NCI-H1436 treated with DMSO at 0.1 percent for 48 hours (cell line): Measurements from ENCODE around the gene APOM.
A peak's percentile ranks its signal among the peaks of the same experiment; 100 is the strongest.

ENCODE experiments used
- DNase-seq: peaks from one replicate; lab custom pipeline; 2025; lab: John Stamatoyannopoulos, UW

APOM gene

DNA sequence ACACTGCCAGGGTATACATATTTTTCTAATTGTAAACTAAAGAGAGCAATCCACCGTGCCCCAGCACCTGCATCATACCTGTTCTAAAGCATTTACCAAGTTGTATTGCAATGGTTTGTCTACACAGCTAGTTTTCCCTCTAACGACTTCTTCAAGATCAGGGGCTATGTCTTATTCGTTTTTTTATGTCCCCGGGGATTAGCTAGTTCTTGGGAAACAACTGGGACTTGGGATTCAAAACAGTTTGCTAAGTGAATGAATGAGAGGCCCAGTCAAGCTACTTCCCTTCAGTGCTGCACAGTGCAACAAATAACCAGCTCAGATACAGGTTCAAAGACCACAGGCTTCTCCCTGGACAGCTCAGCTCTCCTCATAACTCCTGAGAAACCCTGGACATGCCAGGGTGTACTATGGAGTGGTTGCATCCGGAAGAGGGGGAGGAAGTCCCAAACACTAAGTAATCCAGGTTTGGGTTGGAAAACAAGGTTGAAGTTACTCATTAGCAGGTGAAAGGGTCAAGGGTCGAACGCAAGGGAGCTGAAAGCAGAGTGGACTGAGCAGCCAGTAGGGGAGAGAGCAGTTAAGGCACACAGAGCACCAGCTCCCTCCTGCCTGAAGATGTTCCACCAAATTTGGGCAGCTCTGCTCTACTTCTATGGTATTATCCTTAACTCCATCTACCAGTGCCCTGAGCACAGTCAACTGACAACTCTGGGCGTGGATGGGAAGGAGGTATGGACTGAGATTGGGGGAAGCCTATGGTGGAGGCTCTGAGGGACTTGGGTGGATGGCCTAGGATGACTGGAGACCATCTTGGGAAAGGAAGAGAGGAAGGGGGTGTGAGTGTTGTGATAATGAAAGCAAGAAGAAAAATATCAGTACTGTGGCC is at the start of gene APOM:
Gene APOM, plus strand, starts transcription at position 546 of the 889 bp plus-strand sequence. Its CDS starts 73 bp downstream, at position 619.
- DNase-seq: no peak

- DNase-seq: no peak
Measured at GRCh38 chr6:31607317-31607716, 48.4 kb upstream of the APOM start.

- DNase-seq: no peak
Measured at GRCh38 chr6:31609519-31610406, 45.9 kb upstream of the APOM start.

DNA sequence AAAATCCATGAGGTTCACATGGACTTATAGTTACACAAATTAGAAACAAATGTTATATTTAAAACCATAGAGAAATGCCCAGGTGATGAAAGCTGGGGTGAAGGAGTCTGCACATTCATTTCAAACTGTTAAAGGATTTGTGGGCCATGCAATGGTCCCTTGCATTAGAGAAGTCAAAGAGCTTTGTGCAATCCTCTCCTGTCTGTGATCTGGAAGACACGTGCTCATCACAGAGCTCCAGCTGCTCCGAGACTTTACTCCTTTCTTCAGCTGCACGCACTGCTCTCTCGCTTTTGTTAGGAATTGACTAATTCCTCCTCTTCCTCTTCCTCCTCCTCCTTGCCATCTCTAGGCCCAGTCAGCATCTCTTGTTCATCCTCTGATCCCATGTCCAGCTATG is 44.7 kb upstream of the APOM start:
- DNase-seq: no peak

DNA sequence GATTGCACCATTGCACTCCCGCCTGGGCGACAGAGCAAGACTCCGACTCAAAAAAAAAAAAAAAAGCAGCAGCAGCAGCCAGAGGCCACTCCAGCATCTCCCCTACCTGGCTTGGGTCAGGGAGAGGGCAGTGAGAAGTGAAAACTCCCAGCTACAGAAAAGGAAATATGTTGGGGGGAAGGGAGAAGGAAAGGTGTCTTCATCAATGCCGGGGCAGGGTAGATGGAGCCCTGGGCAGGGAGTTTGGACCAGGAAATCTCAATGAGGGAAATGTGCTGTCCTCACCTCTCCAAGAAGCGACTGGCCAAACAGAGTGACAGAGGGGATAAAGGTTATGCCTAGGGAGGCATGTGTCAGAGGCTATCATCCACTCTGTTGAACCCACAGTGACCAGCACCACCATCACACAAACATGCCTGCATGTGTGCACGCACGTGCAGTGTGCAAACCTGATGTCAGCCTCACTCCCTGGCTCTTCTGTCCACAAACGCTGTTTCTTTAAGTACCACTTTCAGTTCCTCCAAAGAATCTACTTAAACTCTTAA is 41.5 kb upstream of the APOM start:
- no peak for DNase-seq

DNA sequence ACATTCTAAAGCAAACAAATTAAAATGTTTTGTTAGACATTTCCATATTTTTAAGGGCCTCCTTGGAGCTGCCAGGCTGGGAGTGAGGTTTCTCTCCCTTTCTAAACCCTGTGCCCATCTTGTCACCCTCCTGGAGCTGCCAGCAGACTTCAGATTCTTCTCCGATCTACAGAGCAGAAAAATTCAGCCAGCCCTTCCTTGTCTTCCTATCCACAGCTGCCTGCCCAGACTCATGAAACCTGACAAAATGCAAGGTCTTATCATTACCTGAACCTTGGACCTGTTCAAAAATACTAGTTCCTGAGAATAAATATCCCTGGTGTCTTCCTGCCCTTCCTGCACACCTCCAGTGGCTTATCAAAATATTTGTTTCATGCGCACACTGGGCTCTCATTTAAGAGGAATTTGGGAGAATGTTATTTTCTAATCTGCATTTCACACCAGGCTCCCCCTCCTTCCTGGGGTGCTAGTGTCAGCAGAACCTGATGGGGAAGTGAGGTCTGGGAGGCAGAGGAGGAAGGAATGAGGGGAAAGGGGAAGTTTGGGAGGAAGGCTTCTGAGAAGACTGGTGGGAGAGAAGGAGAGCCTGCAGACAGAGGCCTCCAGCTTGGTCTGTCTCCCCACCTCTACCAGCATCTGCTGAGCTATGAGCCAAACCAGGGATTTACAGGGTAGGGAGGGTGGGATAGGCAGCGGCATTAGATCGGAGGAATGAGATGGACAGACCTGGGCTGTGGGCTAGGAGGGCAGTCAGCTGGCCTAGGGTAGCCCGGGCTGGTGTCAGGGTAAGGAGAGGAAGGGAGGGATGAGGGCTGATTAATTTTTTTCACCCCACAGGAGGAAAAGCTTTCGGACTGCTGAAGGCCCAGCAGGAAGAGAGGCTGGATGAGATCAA is 40.8 kb upstream of the APOM start, which contains the start of gene AIF1:
Gene AIF1, plus strand, starts transcription at position 551 of the 895 bp plus-strand sequence. Its CDS starts 96 bp downstream, at position 647.
- no peak for DNase-seq

- no peak for DNase-seq
Measured at GRCh38 chr6:31615748-31616147, 39.9 kb upstream of the APOM start.

GRCh38 chr6:31617010-31617409 is 38.7 kb upstream of the APOM start:
- no peak for DNase-seq

GRCh38 chr6:31619805-31620585 is 35.7 kb upstream of the APOM start:
- peak; percentile 96 for DNase-seq

DNA sequence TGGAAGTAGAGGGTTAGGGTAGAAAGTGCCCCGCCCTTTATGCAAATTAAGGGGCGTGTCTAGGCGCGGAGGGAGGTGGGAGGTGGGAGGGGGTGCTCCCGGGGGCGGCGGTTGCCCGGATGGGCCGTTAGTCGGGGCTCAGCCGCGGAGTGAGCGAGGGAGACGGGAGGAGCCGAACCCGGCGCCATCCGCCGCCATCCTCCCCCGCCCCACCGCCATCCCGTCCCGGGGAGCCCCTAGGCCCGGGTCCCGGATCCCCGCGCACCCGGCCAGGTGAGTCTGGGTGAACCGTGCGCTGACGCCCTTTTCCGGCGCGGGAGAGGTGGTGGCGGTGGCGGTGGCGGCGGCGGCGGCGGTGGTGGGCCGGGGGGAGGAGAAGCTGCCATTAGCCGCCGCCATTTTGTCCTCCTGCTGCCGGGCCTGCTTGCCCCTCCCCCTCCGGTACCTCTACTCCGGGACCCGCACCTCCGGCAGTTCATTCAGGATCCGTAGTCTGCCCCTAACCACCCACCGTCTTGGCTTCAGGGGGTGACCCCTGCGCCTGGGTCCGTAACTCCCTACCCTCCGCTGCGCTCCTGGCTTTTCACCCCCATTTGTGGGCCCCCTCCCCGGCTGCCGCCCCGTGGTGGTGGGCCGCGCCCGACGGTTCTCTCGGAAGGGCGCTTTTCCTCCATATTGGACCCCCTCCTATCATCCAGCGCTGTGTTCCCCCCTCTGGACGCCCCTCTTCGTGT is 34.9 kb upstream of the APOM start, which contains the start of gene PRRC2A:
Gene PRRC2A, plus strand, starts transcription at position 130 of the 734 bp plus-strand sequence. CDS start 2,075 bp downstream, outside the sequence.
- peak; percentile 43 for DNase-seq

GRCh38 chr6:31621320-31621939 is 34.3 kb upstream of the APOM start:
- DNase-seq: no peak

GRCh38 chr6:31621991-31622390 is 33.7 kb upstream of the APOM start:
- DNase-seq: no peak

DNA sequence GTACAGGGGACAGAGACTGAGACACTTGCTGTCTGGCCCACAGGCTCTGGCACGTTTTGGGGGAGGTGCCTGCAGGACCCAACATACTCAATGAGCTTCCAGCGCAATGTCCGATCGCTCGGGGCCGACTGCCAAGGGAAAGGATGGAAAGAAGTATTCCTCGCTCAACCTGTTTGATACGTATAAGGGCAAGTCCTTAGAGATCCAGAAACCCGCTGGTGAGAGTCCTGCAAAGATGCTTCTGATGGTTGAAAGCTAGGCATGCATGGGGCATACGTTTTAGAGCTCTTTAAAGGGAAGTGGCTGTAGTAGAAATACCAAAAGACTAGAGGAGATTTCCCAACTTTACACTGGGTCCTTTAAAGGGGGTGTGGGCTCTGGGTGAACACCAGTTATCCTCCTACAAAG is 33.0 kb upstream of the APOM start:
- no peak for DNase-seq

- DNase-seq: no peak
Measured at GRCh38 chr6:31624070-31624469, 31.6 kb upstream of the APOM start.

- no peak for DNase-seq
Measured at GRCh38 chr6:31626952-31627351, 28.7 kb upstream of the APOM start.

- no peak for DNase-seq
Measured at GRCh38 chr6:31627690-31628287, 27.9 kb upstream of the APOM start.

GRCh38 chr6:31629014-31629413 is 26.7 kb upstream of the APOM start:
- no peak for DNase-seq

DNA sequence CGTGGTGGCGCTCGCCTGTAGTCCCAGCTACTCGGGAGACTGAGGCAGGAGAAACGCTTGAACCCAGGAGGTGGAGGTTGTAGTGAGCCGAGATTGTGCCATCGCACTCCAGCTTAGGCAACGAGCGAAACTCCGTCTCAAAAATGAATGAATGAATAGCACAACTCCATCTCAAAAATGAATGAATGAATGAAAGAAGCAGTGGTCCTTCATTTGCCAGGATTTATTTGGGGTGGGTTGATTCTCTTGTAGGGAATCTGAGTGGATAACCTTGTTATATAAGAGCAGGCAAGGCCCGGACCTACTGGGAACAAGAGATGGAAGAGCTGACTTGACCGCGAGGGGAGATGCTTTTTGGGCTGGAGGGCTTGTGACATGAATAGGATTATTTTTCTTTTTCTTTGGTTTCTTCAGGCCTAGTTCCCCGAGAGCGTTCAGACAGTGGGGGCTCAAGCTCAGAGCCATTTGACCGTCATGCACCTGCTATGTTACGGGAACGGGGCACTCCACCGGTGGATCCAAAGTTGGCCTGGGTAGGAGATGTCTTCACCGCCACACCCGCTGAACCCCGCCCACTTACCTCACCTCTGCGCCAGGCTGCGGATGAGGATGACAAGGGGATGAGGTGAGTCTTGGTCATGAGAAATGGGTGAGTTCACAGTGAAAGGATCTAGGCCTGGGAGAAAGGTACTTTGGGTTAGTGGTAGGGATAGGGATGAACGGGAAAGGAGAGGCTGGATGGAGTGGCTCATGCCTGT is 25.3 kb upstream of the APOM start:
- DNase-seq: no peak
